ENCODE data around the gene BTBD8.

BTBD8 gene

GRCh38 chr1:92194511-92194910 lies 114.4 kb downstream of the BTBD8 start:
- DNase-seq: no peak

- DNase-seq: no peak
Measured at GRCh38 chr1:92201973-92202372, 121.8 kb downstream of the BTBD8 start.

DNA sequence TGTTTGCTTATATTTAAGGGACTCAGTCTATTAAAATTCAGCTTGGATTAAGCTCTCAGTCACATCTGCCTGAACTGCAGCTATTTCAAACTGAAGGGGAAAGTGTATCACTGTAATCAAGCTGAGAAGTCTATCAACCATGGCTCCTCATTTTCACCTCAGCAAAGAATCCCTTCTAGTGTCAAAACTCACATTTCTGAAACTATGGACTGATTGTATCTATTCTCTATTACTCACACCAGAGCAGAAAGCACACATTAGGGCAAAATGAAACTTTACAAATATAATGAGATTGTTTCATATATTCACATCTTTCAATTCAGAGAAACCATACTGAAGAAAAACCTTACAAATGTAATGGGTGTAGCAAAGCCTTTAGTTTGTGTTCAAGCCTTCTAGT lies 123.0 kb downstream of the BTBD8 start:
- DNase-seq: no peak

DNA sequence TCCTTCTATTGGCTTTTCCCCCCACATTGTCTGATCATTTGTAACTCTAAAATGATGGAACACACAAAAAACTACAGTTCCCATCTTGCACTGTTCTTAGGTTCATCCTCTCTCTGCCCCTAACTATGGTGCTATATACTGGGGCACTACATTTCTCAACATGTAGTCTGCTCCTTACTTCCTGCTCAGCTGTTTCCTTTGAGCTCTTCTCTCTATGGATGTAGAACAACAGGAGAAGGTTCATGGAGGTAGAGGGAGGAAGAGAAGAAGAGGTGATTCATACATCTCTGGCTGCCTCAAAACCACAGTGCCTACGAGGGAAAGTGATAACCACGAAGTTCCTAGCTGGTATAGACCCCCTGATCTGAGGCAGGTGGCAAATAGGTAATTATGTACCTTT lies 130.6 kb downstream of the BTBD8 start:
- no peak for DNase-seq

DNA sequence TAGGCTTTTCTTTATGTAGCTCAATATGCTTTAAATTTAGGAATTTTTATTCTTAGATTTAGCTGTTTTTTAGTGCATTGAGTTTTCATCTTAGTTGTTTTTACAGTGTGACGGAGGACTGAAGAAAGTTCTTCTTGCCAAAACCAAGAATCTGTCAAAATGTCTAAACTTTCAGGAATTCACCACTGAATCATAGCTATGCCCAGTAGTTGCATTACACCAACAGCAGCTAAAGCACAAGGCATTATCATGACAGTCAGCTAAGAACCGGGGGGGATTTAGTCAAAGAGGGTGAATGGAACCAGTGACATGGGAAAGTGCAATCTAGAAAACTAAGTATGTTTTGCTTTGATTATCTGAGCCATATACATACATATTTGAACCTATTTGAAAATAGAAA lies 131.0 kb downstream of the BTBD8 start:
- no peak for DNase-seq

GRCh38 chr1:92217721-92218120 lies 137.6 kb downstream of the BTBD8 start, which contains the start of gene C1orf146:
C1orf146 (plus strand) TSS chr1:92217915; CDS start chr1:92231421, 13,506 bp downstream.
- DNase-seq: no peak

- DNase-seq: no peak
Measured at GRCh38 chr1:92218559-92218958, 138.4 kb downstream of the BTBD8 start.

GRCh38 chr1:92219028-92219427 lies 138.9 kb downstream of the BTBD8 start:
- DNase-seq: no peak

- DNase-seq: no peak
Measured at GRCh38 chr1:92228401-92228800, 148.3 kb downstream of the BTBD8 start.

DNA sequence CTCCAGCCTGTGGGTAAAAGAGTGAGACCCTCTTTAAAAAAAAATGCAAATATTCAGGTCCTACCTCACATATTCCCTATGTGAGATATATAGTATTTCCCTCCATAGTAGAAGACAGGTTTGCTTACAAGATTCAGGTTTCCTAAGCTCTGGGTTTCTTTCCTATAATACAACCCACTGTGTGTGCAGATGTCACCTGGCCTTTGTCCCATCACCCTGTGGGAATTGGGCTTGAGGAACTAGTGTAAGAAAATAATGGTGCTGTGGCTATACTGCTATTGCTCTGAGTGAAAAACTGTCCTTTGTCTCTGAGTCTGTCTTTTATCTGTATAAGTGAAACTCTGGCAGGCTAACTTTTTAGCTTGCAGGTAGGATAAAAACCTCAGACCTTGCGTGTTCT lies 150.6 kb downstream of the BTBD8 start:
- no peak for DNase-seq

All from central memory CD4-positive, alpha-beta T cell (primary cell).